DMS153 treated with DMSO at 0.1 percent for 48 hours (cell line): ENCODE data around the gene SNX4.
A peak's percentile ranks its signal among the peaks of the same experiment; 100 is the strongest.
"Not testable (repeated sequence)": the region's sequence is repeated elsewhere in the genome, so short reads cannot be mapped to it uniquely, and the experiment has no call there.

Experiments
- DNase-seq: peaks from one replicate; lab custom pipeline; 2025; ENCODE audit not compliant: unreplicated experiment; lab: John Stamatoyannopoulos, UW

The SNX4 gene

GRCh38 chr3:125519678-125520562, at the start of gene SNX4:
Gene SNX4 (minus strand): TSS chr3:125520202. CDS start chr3:125520172, 30 bp downstream.
- DNase-seq = peak; percentile 74

GRCh38 chr3:125556314-125556713, 36.3 kb upstream of the SNX4 start:
- no peak for DNase-seq

- DNase-seq = no peak
These were observed 32.4 kb upstream of the SNX4 start for GRCh38 chr3:125552401-125552800.

DNA sequence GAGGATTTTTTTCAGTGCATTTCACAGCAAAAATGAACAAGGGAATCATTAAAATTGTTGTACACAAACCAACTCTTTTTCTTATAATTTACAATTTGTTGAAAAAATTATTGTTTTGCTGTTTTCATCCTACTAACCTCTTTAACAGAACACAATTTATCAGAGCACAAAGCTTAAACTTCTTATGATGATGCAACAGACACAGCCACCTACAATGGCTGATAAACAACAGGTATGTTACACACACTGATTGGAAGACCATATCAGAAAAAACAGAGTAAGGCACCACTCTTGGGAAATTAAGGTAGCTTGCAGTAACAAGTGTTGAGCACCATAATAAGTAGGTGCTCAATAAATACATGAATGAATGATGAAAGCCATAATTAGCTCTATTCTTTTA, 8.9 kb upstream of the SNX4 start:
- DNase-seq = no peak

GRCh38 chr3:125525153-125525552, 5.2 kb upstream of the SNX4 start:
- no peak for DNase-seq

GRCh38 chr3:125520563-125520919, 539 bp upstream of the SNX4 start:
- not testable (repeated sequence) for DNase-seq

GRCh38 chr3:125515421-125515820, 4.6 kb downstream of the SNX4 start:
- DNase-seq = no peak

DNA sequence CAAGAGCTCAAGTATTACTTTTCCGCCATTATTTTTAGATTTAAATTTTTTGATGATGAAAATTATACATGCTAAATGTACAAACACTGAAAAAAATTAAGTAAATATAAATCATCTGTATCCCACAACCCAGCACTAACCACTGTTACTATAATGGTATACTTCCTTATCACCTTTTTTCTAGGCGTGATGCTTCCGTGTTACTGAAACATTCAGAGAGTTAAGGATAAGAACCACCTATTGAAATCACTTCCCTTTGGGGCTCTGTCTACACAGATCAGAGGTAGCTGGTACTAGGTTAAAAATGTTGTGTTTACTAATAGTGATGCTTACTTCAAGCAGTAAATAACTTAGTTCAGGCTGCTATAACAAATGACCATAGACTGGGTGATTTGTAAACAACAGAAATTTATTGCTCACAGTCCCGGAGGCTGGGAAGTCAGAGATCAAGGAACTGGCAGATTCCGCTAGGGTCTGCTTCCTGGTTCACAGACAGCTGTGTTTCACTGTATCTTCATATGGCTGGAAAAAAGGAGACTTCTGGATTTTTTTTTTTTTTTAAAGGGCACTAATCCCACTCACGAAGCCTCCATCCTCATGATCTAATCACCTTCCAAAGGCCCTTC, 6.4 kb downstream of the SNX4 start:
- no peak for DNase-seq

- DNase-seq = no peak
These were observed 7.7 kb downstream of the SNX4 start for GRCh38 chr3:125512135-125512920.

GRCh38 chr3:125511420-125512118, 8.4 kb downstream of the SNX4 start:
- DNase-seq = no peak

- DNase-seq = no peak
These were observed 12.9 kb downstream of the SNX4 start for GRCh38 chr3:125507128-125507527.

DNA sequence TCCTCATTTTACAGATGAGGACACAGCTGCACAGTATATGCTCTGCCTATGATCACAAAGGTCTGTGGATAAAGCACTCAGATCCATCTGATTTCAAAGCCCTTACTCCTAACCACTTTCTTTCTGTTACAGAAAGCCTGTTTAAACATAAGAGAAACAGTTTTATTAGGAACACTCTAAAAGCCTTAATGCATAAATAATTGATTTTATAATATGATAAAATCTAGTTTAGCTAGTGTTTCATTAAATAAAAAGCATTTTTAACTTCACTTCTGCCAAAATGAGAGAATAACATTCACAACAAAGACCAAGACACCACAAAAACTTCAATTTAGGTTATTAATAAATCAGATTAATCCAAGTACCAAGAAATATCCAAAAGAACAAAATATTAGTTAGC, 21.4 kb downstream of the SNX4 start:
- no peak for DNase-seq

GRCh38 chr3:125496701-125497100, 23.3 kb downstream of the SNX4 start:
- DNase-seq = no peak

- no peak for DNase-seq
These were observed 37.6 kb downstream of the SNX4 start for GRCh38 chr3:125482406-125482805.

DNA sequence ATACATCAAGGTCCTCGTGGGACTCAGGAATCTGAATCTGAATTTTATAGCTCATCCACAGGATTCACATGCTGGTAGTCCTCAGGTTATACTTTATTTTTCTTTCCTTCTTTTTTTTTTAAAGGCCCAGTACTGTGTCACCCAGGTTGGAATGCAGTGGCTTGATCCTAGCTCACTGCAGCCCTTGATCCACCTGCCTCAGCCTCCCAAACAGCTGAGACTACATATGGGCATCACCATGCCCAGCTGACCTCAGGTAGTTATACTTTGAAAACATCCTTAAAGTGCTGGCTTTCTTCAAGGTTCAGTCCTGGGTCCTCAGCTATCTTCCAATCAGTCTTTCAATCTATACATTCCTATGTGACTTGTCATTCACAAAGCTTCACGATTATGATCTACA, 38.2 kb downstream of the SNX4 start:
- DNase-seq = no peak

GRCh38 chr3:125481375-125481759, 38.6 kb downstream of the SNX4 start:
- DNase-seq = not testable (repeated sequence)

DNA sequence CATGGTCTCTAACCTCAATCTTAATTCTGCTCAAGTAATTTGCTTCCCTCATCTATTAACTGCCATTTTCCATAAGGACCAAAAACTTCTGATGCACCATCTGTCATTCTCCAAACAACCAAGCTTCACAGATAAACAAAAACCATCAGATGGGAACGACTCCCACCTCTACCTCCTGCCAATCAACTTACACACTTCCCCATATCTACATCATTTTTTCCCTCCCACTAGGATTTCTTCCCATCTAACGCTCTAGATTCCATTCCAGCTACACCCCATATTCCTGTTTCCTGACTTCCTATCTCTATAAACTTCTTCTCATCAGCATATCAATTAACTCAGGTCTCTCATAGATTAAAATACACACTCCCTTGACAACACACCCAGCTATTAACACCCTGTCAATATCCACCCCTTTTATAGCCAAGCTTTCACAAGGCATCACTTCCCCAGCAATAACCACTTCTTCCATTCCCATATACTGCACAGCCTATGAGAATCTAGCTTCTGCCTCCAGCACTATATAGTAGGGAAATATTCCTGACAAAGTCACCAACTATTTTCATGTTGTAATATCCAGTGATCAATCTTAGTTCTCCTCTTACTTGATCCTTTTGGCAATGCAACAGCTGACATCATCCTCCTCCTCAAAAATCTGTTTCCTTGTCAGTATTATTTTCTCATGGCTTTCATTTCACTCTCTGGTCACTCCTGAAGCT, 39.2 kb downstream of the SNX4 start:
- DNase-seq = no peak

DNA sequence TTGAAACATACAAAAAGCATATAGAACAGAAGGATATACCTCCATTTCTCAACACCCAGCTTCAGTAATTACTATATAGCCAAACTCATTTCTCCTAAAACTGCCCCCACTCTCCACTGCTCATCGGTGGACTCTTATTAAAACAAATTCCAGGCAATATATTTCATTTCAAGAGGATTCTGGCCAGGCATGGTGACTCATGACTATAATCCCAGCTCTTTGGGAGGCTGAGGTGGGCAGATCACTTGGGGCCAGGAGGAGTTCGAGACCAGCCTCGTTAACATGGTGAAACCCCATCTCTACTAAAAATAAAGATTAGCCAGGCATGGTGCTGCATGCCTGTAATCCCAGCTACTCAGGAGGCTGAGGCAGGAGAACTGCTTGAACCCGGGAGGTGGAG, 40.9 kb downstream of the SNX4 start:
- DNase-seq = no peak

DNA sequence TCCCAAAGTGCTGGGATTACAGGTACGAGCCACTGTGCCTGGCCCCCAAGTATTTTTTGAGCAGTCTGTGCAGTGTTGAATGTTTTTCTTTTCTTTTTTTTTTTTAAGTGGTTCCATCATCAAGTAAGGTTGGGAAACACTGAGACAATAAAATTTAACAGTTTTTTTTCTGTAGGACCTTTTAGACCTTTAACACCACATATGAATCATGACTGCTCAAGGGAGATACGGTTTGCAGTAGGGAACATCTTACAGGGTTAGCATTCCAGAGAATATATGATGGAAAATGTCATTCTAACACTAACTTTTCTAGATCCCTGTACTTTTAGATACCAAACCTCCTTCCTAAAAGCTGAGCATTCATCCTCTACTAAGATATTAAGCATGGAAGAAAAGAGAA, 41.7 kb downstream of the SNX4 start:
- no peak for DNase-seq

DNA sequence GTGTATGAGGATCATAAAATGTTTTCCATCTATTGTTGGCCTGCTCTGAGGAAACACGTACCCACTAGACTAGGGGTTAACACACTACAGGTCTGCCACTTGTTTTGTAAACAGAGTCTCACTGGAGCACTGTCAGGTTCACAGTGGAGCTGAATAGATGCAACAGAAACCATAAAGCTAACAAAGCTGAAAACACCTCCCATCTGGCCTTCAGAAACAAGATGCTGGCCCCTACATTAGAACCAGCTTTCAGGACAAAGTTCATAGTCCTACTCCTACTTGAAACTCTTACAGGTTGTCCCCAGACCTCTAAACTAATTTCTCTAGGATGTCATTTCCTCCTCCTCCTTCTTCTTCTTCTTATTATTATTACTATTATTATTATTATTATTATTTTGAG, 42.3 kb downstream of the SNX4 start:
- DNase-seq = no peak

DNA sequence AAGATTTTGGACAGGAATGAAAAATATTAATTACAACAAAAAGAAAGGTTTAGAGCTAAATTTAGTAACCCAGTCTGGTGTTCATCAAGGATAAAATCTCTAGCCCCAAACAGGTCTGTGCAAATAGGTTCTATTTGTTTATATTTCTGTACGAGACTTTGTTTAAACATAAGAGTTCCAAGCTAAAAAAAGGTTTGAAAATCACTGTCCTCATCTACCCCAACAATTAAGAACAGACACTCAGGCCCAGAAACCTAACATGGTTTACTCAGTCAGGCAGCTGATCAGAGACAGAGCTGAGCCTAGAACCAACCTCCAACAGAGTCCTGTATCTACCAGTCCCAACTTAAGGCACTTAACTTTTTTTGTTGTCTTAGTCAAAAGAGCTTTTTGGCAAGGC, 49.3 kb downstream of the SNX4 start:
- DNase-seq = no peak
